Lower lobe of right lung (tissue), 2 donors: ENCODE data around the gene CALY. TPM values are rescaled to one million over a fixed set of nuclear protein-coding genes. Genes with fewer than 3 reads are reported as not detected.
A peak's percentile ranks its signal among the peaks of the same experiment; 100 is the strongest.

Experiments used
- ATAC-seq, 2 donors: fragments of 200-7000 bp; cut with Tn5 transposase; one replicate each; pipeline ENCODE4 v1.9.1; 2020 to 2022; ENCODE audit warnings: mild to moderate bottlenecking in 2 of 2, moderate library complexity in 2 of 2
- DNase-seq: peaks from one replicate; pipeline ENCODE4 v3.0.0-alpha.2; 2020
- H3K27ac ChIP-seq: fragments of 200-600 bp; one replicate; pipeline ENCODE4 v1.8.0; 2022
- H3K27me3 ChIP-seq: fragments of 200-600 bp; one replicate; pipeline ENCODE4 v1.8.0; 2022; ENCODE audit warnings: low read depth
- H3K36me3 ChIP-seq: fragments of 200-600 bp; one replicate; pipeline ENCODE4 v1.8.0; 2022; ENCODE audit warnings: mild to moderate bottlenecking
- H3K4me1 ChIP-seq: fragments of 200-600 bp; one replicate; pipeline ENCODE4 v1.8.0; 2022
- H3K4me3 ChIP-seq: fragments of 200-600 bp; one replicate; pipeline ENCODE4 v1.8.0; 2022; ENCODE audit warnings: mild to moderate bottlenecking
- H3K9me3 ChIP-seq: fragments of 200-600 bp; one replicate; pipeline ENCODE4 v1.8.0; 2022
- CTCF ChIP-seq: fragments of 200-600 bp; IDR thresholded peaks from one replicate; pipeline ENCODE4 v1.8.0; 2022; ENCODE audit warnings: antibody characterized with exemption, mild to moderate bottlenecking
- intact Hi-C: fragments of 100-400 bp; cut with DNase I; formaldehyde crosslinking; loops from one replicate; pipeline ENCODE4 v1.11.0; 2022
- total RNA-seq: library from RNA; stranded (reverse); fragmentation: NEBNext Ultra II Directional; extraction: Animal tissue kit (Norgen Biotek cat#: 25700); gene quantifications from one replicate; pipeline ENCODE4 v1.2.1, GENCODE V29; 2021
- donor health status: DM: no; HTN: yes; CAD: no; lungs with severe emphysema.

Gene CALY
- total RNA-seq, 1 donor from 2014 or later = not detected

- peak; percentile 43 for DNase-seq
- intact Hi-C loops = no loop called here
- no peak for TF ChIP-seq CTCF
Observed at GRCh38 chr10:133328358-133329343, 8.0 kb downstream of the CALY start.

GRCh38 chr10:133327651-133328357 lies 8.9 kb downstream of the CALY start:
- H3K27ac ChIP-seq = no peak overlapping the region
- intact Hi-C loops = no loop called here

More at GRCh38 chr10:133328358-133329343, 8.0 kb downstream of the CALY start:
- Histone ChIP-seq H3K27me3 (peaks cover 84% of the 10 kb centered on the region), H3K27ac (no peak overlapping the region), H3K9me3 (no peaks in the 10 kb centered on the region), H3K4me3 (no peak overlapping the region), H3K36me3 (no peaks in the 10 kb centered on the region), H3K4me1 (peaks cover 25% of the 10 kb centered on the region)
- ATAC-seq = no peak

GRCh38 chr10:133326745-133327650 lies 9.7 kb downstream of the CALY start:
- H3K9me3 ChIP-seq = no peaks in the 10 kb centered on the region
- peaks cover 25% of the 10 kb centered on the region for H3K4me1 ChIP-seq
- peaks cover 78% of the 10 kb centered on the region for H3K27me3 ChIP-seq
- ATAC-seq (no peak), DNase-seq (peak; percentile 40)
- no peaks in the 10 kb centered on the region for H3K36me3 ChIP-seq
- intact Hi-C loops = no loop called here
- H3K4me3 ChIP-seq = no peak overlapping the region
- no peak overlapping the region for H3K27ac ChIP-seq
- no peak for TF ChIP-seq CTCF

More at GRCh38 chr10:133327651-133328357, 8.9 kb downstream of the CALY start:
- Histone ChIP-seq H3K9me3 (no peaks in the 10 kb centered on the region), H3K36me3 (no peaks in the 10 kb centered on the region), H3K27me3 (peaks cover 84% of the 10 kb centered on the region), H3K4me1 (peaks cover 25% of the 10 kb centered on the region), H3K4me3 (no peak overlapping the region)
- ATAC-seq = no peak
- no peak for TF ChIP-seq CTCF
- no peak for DNase-seq

- ATAC-seq = no peak
- peak; percentile 29 for DNase-seq
- peaks cover 25% of the 10 kb centered on the region for H3K4me1 ChIP-seq
- H3K9me3 ChIP-seq = no peaks in the 10 kb centered on the region
- no peak overlapping the region for H3K27ac ChIP-seq
- intact Hi-C loops = no loop called here
- no peaks in the 10 kb centered on the region for H3K36me3 ChIP-seq
- H3K4me3 ChIP-seq = peak overlapping the region; percentile 40
- TF ChIP-seq CTCF = no peak
- H3K27me3 ChIP-seq = peaks cover 72% of the 10 kb centered on the region
Observed at GRCh38 chr10:133326223-133326551, 10.5 kb downstream of the CALY start.
